ENCODE data around the gene GRAMD1B. TPM values are rescaled to one million over a fixed set of nuclear protein-coding genes. Genes with fewer than 3 reads are reported as not detected.

The GRAMD1B gene
- total RNA-seq, 1 experiment from 2014 or later: 82.1 TPM

DNA sequence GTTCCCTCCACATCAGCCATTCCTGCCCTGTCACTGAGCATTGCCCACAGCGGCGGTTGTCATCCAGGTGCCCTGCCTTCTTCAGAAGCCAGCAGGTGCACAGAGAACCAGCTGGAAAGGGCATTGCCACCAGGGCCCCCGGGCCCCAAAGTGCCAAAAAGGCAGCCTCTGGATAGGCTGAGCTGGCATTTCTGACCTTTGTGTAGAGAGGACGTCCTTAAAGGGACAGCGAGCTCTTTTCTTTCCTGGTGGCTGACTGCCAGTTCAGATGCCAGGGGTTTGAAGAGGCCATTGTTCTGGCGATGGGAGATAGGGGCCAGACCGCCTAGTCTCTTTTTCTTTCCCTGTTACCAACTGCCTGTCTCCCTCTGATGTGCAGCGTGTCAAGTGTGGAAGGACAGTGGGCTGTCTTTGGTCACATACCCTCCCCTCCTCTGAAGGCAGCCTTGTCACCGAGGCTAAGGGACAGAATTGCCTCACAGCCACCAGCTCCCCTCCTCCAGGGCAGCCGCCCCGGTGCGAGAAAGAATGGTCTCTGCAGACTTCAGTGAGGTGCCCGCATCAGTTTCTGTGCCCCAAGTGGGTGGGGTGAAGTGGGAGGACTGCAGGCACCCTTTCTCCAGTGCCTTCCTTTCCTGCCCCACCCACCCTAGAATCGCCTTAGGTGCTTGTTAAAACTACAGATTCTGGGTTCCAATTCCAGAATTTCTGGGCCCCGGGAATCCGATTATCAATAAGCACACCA, 114.7 kb downstream of the GRAMD1B start:
- peaks cover 52% of the 10 kb centered on the region for H3K4me1 ChIP-seq (ENCODE audit: insufficient read depth, low read length)
- ATAC-seq (no peak), DNase-seq (no peak)
- H3K27ac ChIP-seq (ENCODE audit: low read length): peak overlapping the region; percentile 59
- POLR2A ChIA-PET (ENCODE audit: unreplicated experiment): no interaction called here
- no TSS peak for BruUV-seq (replicated peaks)
- TF ChIP-seq EZH2 (IDR thresholded peaks at IDR 0.05; ENCODE audit: low read length, unreplicated experiment) (no peak), EZH2phosphoT487 (IDR thresholded peaks at IDR 0.05; ENCODE audit: borderline replicate concordance, low read length) (no peak)
- TF ChIP-seq, protein P1, sequence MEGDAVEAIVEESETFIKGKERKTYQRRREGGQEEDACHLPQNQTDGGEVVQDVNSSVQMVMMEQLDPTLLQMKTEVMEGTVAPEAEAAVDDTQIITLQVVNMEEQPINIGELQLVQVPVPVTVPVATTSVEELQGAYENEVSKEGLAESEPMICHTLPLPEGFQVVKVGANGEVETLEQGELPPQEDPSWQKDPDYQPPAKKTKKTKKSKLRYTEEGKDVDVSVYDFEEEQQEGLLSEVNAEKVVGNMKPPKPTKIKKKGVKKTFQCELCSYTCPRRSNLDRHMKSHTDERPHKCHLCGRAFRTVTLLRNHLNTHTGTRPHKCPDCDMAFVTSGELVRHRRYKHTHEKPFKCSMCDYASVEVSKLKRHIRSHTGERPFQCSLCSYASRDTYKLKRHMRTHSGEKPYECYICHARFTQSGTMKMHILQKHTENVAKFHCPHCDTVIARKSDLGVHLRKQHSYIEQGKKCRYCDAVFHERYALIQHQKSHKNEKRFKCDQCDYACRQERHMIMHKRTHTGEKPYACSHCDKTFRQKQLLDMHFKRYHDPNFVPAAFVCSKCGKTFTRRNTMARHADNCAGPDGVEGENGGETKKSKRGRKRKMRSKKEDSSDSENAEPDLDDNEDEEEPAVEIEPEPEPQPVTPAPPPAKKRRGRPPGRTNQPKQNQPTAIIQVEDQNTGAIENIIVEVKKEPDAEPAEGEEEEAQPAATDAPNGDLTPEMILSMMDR (conservative IDR thresholded peaks at IDR 0.05; ENCODE audit: low read depth, low read length): no peak
- no peak overlapping the region for H3K9ac ChIP-seq (ENCODE audit: low read length)
- H2AFZ ChIP-seq (ENCODE audit: low read length): no peak overlapping the region
- H4K20me1 ChIP-seq (ENCODE audit: low read length): peaks cover 12% of the 10 kb centered on the region; the same call in 1 of the 2 replicates
- no peaks in the 10 kb centered on the region for H3F3A ChIP-seq (ENCODE audit: low read length, unreplicated experiment)
- CTCF ChIA-PET: interaction anchor here (0.5 to 0.8 kb wide), 3 partner anchors 10 to 519 kb away, joined by 3 to 4 read pairs (median 3); no protein-coding TSS in a partner anchor
- H3K4me3 ChIP-seq (ENCODE audit: low read length): no peak overlapping the region
- H3K4me2 ChIP-seq (ENCODE audit: low read length): peak overlapping the region; percentile 55; the same call in 1 of the 2 replicates
- peaks cover 25% of the 10 kb centered on the region for H3K79me2 ChIP-seq (ENCODE audit: low read length)
- H3K27me3 ChIP-seq (ENCODE audit: low read length): no peaks in the 10 kb centered on the region
- H3K36me3 ChIP-seq (ENCODE audit: low read depth, low read length): peaks cover 4% of the 10 kb centered on the region
- intact Hi-C loops (cut with micrococcal nuclease): no loop called here
- no peaks in the 10 kb centered on the region for H3K9me2 ChIP-seq (replicated peaks; ENCODE audit: low read length)
- no peaks in the 10 kb centered on the region for H3K9me3 ChIP-seq (ENCODE audit: low read length)

DNA sequence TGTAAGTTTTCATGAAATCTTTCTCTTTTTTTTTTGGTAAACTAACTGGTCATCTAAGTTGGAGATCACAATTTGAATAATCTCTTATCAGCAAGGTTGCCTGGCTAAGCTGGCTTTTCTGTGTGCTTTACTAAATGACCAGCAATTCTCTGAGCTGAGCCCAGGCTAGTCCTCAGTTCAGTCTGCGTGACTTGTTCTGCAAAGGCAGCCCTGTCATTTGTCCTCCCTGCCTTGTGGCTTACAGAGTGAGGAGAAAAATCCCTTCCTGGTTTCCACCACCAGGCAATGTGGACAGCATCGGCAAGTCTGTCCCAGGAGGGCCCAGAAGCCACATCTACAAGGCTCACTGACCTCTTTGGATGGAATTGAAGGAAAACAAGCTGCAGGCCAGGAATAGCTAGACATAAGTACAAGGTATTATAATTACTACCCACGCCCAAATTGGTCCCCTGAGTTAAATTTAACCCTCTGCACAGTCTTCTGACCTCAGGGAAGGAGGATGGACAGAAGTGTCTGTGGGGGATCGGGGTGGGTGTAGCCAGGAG, 115.7 kb downstream of the GRAMD1B start:
- H3K4me2 ChIP-seq (ENCODE audit: low read length): no peak overlapping the region
- H3F3A ChIP-seq (ENCODE audit: low read length, unreplicated experiment): no peaks in the 10 kb centered on the region
- intact Hi-C loops (cut with micrococcal nuclease): no loop called here
- no peak overlapping the region for H3K4me3 ChIP-seq (ENCODE audit: low read length)
- H3K4me1 ChIP-seq (ENCODE audit: insufficient read depth, low read length): peaks cover 62% of the 10 kb centered on the region
- H2AFZ ChIP-seq (ENCODE audit: low read length): no peak overlapping the region
- ChIA-PET CTCF (interaction anchor here (0.5 kb wide), 1 partner anchor 520 kb away, joined by 4 read pairs; no protein-coding TSS in a partner anchor), POLR2A (ENCODE audit: unreplicated experiment) (no interaction called here)
- ATAC-seq: no peak
- no peak for DNase-seq
- no peaks in the 10 kb centered on the region for H3K9me3 ChIP-seq (ENCODE audit: low read length)
- peaks cover 27% of the 10 kb centered on the region for H3K79me2 ChIP-seq (ENCODE audit: low read length)
- TF ChIP-seq, protein P1 (conservative IDR thresholded peaks at IDR 0.05; ENCODE audit: low read depth, low read length): no peak
- TF ChIP-seq EZH2phosphoT487 (IDR thresholded peaks at IDR 0.05; ENCODE audit: borderline replicate concordance, low read length): no peak
- TF ChIP-seq EZH2 (IDR thresholded peaks at IDR 0.05; ENCODE audit: low read length, unreplicated experiment): no peak
- H3K27ac ChIP-seq (ENCODE audit: low read length): 0 out of 2 replicates have a peak overlapping the region, but pooled peaks have one; percentile 3
- no peaks in the 10 kb centered on the region for H3K27me3 ChIP-seq (ENCODE audit: low read length)
- peaks cover 12% of the 10 kb centered on the region; the same call in 1 of the 2 replicates for H4K20me1 ChIP-seq (ENCODE audit: low read length)
- no TSS peak for BruUV-seq (replicated peaks)
- H3K9ac ChIP-seq (ENCODE audit: low read length): no peak overlapping the region
- peaks cover 4% of the 10 kb centered on the region for H3K36me3 ChIP-seq (ENCODE audit: low read depth, low read length)
- no peaks in the 10 kb centered on the region for H3K9me2 ChIP-seq (replicated peaks; ENCODE audit: low read length)

DNA sequence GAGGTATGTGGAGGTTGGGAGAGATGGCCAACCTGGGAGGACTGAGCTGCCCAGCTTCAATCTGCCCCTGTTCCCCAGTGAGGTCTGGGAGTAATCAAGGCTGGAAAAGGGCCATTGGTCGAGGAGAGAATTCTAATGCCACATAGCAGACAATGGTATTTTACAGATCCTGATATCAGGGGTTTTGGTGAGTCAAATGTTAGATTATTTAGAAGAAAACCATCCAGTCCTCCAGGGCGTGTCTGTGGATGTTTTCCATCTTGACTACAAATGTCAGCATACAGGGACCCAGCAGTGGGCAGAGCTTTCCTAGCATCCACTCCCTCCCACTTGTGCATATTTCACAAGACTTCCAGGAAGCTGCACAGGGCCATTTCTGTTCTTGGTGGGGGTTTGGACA, 116.4 kb downstream of the GRAMD1B start:
- peaks cover 12% of the 10 kb centered on the region; the same call in 1 of the 2 replicates for H4K20me1 ChIP-seq (ENCODE audit: low read length)
- no peaks in the 10 kb centered on the region for H3F3A ChIP-seq (ENCODE audit: low read length, unreplicated experiment)
- peaks cover 4% of the 10 kb centered on the region for H3K36me3 ChIP-seq (ENCODE audit: low read depth, low read length)
- H3K9ac ChIP-seq (ENCODE audit: low read length): no peak overlapping the region
- no peaks in the 10 kb centered on the region for H3K9me3 ChIP-seq (ENCODE audit: low read length)
- intact Hi-C loops (cut with micrococcal nuclease): no loop called here
- POLR2A ChIA-PET (ENCODE audit: unreplicated experiment): no interaction called here
- H3K27me3 ChIP-seq (ENCODE audit: low read length): no peaks in the 10 kb centered on the region
- no TSS peak for BruUV-seq (replicated peaks)
- 0 out of 2 replicates have a peak overlapping the region, but pooled peaks have one; percentile 3 for H3K27ac ChIP-seq (ENCODE audit: low read length)
- no peak overlapping the region for H3K4me3 ChIP-seq (ENCODE audit: low read length)
- peaks cover 66% of the 10 kb centered on the region for H3K4me1 ChIP-seq (ENCODE audit: insufficient read depth, low read length)
- CTCF ChIA-PET: no interaction called here
- H3K9me2 ChIP-seq (replicated peaks; ENCODE audit: low read length): no peaks in the 10 kb centered on the region
- DNase-seq (peak; percentile 62), ATAC-seq (no peak)
- H3K79me2 ChIP-seq (ENCODE audit: low read length): peaks cover 34% of the 10 kb centered on the region
- H3K4me2 ChIP-seq (ENCODE audit: low read length): no peak overlapping the region
- no peak overlapping the region for H2AFZ ChIP-seq (ENCODE audit: low read length)
- TF ChIP-seq EZH2phosphoT487 (IDR thresholded peaks at IDR 0.05; ENCODE audit: borderline replicate concordance, low read length) (no peak), EZH2 (IDR thresholded peaks at IDR 0.05; ENCODE audit: low read length, unreplicated experiment) (no peak)
- TF ChIP-seq, protein P1 (conservative IDR thresholded peaks at IDR 0.05; ENCODE audit: low read depth, low read length): no peak
